Smooth muscle cell (in vitro differentiated cells): ENCODE results near the gene BBOF1. TPM values are rescaled to one million over a fixed set of nuclear protein-coding genes. Genes with fewer than 3 reads are reported as not detected.
A peak's percentile ranks its signal among the peaks of the same experiment; 100 is the strongest.

Experiments
- DNase-seq: peaks from one replicate; lab custom pipeline; 2025; ENCODE audit not compliant: unreplicated experiment; lab: John Stamatoyannopoulos, UW
- H2AFZ ChIP-seq: fragments of 200-600 bp; sonication (generic); 2 replicates; pipeline ENCODE4 v1.6.0; 2016; ENCODE audit warnings: antibody characterized with exemption, low read depth, mild to moderate bottlenecking
- H3F3A ChIP-seq: fragments of 200-600 bp; sonication (generic); 2 replicates; pipeline ENCODE4 v1.6.0; 2017; ENCODE audit warnings: antibody characterized with exemption, low read depth
- H3K27ac ChIP-seq: fragments of 200-600 bp; sonication (generic); 2 replicates; pipeline ENCODE4 v1.5.1; 2016; ENCODE audit warnings: low read depth, mild to moderate bottlenecking
- H3K27me3 ChIP-seq: fragments of 200-600 bp; sonication (generic); 2 replicates; pipeline ENCODE4 v1.6.1; 2016; ENCODE audit warnings: low read depth, mild to moderate bottlenecking
- H3K36me3 ChIP-seq: fragments of 200-600 bp; sonication (generic); 2 replicates; pipeline ENCODE4 v1.5.1; 2016; ENCODE audit warnings: low read depth
- H3K4me1 ChIP-seq: fragments of 200-600 bp; sonication (generic); 2 replicates; pipeline ENCODE4 v1.5.1; 2016; ENCODE audit warnings: low read depth
- H3K4me2 ChIP-seq: fragments of 200-600 bp; sonication (generic); 2 replicates; pipeline ENCODE4 v1.6.0; 2016; ENCODE audit warnings: mild to moderate bottlenecking
- H3K4me3 ChIP-seq: fragments of 200-600 bp; sonication (generic); 2 replicates; pipeline ENCODE4 v1.5.1; 2016; ENCODE audit warnings: mild to moderate bottlenecking
- H3K79me2 ChIP-seq: fragments of 200-600 bp; sonication (generic); 2 replicates; pipeline ENCODE4 v1.6.0; 2016; ENCODE audit warnings: low read depth, mild to moderate bottlenecking
- H3K9ac ChIP-seq: fragments of 200-600 bp; sonication (generic); 2 replicates; pipeline ENCODE4 v1.6.0; 2016; ENCODE audit warnings: low read depth
- H3K9me3 ChIP-seq: fragments of 200-600 bp; sonication (generic); replicated peaks from 2 replicates; pipeline ENCODE4 v1.5.1; 2016; ENCODE audit warnings: low read depth
- H4K20me1 ChIP-seq: fragments of 200-600 bp; sonication (generic); 2 replicates; pipeline ENCODE4 v1.6.0; 2016; ENCODE audit warnings: low read depth
- WGBS: methylation state at CpG from one replicate; pipeline ENCODE4 v1.1.7; 2016; ENCODE audit warnings: low lambda C conversion rate; 5-methylcytosine and 5-hydroxymethylcytosine counted together
- polyA plus RNA-seq: library from polyadenylated mRNA; unstranded; fragments of >200 nt; fragmentation: Nextera tagmentation; extraction: Ambion mirVana; gene quantifications from 2 replicates; pipeline ENCODE4 v1.2.1, GENCODE V29; 2016
- total RNA-seq: library from RNA; depleted of rRNA; stranded (reverse); fragments of >200 nt; gene quantifications from 2 replicates; pipeline ENCODE4 v1.2.3, GENCODE V29; 2014
- TF ChIP-seq, protein P1 (sequence below): fragments of 200-600 bp; sonication (generic); IDR thresholded peaks from 2 replicates; pipeline ENCODE4 v1.5.1; 2017; ENCODE audit warnings: borderline replicate concordance, mild to moderate bottlenecking, antibody characterized with exemption; ENCODE audit not compliant: insufficient read depth, poor library complexity, severe bottlenecking

The BBOF1 gene
- total and polyA plus RNA-seq, 2 experiments from 2014 or later = 6.4 to 6.5 TPM

DNA sequence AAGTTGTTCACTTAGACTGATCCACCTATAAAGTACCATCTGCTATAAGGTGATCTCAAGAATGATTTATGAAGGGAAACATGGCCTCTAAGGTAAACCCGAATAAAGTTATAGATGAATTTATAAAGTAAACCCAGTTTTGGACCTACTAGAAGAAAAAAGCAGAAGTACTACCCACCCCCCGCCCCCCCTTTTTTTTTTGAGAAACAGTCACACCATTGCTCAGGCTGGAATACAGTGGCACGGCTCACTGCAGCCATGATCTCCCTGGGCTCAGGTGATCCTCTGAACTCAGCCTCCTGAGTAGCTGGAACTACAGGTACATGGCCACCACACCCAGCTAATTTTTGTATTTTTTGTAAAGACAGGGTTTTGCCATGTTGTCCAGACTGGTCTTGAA is 4.0 kb upstream of the BBOF1 start:
- DNase-seq = no peak
- TF ChIP-seq, protein P1, sequence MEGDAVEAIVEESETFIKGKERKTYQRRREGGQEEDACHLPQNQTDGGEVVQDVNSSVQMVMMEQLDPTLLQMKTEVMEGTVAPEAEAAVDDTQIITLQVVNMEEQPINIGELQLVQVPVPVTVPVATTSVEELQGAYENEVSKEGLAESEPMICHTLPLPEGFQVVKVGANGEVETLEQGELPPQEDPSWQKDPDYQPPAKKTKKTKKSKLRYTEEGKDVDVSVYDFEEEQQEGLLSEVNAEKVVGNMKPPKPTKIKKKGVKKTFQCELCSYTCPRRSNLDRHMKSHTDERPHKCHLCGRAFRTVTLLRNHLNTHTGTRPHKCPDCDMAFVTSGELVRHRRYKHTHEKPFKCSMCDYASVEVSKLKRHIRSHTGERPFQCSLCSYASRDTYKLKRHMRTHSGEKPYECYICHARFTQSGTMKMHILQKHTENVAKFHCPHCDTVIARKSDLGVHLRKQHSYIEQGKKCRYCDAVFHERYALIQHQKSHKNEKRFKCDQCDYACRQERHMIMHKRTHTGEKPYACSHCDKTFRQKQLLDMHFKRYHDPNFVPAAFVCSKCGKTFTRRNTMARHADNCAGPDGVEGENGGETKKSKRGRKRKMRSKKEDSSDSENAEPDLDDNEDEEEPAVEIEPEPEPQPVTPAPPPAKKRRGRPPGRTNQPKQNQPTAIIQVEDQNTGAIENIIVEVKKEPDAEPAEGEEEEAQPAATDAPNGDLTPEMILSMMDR = no peak
- Histone ChIP-seq H3F3A (peaks cover 3% of the 10 kb centered on the region), H3K4me2 (no peak overlapping the region), H3K36me3 (no peaks in the 10 kb centered on the region), H3K79me2 (no peaks in the 10 kb centered on the region), H3K4me1 (no peaks in the 10 kb centered on the region), H3K9ac (no peak overlapping the region), H3K27me3 (no peaks in the 10 kb centered on the region), H3K27ac (no peak overlapping the region), H4K20me1 (no peaks in the 10 kb centered on the region), H3K4me3 (no peak overlapping the region), H2AFZ (no peak overlapping the region), H3K9me3 (no peaks in the 10 kb centered on the region)
- 76% methylated on average over 3 of the region's 3 CpGs for WGBS

DNA sequence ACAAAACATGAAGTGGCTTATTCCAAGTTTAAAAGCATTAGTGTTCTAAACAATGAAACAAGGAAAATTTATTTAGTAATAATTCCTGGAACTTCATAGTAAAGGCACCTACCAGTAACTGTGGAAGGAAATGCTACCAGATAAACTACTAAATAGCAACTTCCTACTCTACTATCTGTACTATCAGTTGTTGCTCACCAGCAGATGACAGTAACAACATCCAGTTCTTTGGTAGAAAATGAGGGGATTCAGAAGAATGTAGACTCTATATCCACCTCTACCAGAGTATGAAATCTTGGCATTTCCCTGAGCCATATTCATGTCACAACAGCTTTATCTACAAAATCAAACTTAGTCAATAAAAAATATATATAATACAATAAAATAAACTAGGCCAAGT is 3.2 kb upstream of the BBOF1 start:
- Histone ChIP-seq H3K4me1 (no peaks in the 10 kb centered on the region), H3K27me3 (no peaks in the 10 kb centered on the region), H3K4me3 (no peak overlapping the region), H3K9me3 (no peaks in the 10 kb centered on the region), H4K20me1 (no peaks in the 10 kb centered on the region), H3K9ac (no peak overlapping the region), H3K4me2 (no peak overlapping the region), H3F3A (peaks cover 3% of the 10 kb centered on the region), H2AFZ (no peak overlapping the region), H3K36me3 (no peaks in the 10 kb centered on the region), H3K27ac (no peak overlapping the region), H3K79me2 (no peaks in the 10 kb centered on the region)
- no peak for DNase-seq
- TF ChIP-seq, protein P1 = no peak

DNA sequence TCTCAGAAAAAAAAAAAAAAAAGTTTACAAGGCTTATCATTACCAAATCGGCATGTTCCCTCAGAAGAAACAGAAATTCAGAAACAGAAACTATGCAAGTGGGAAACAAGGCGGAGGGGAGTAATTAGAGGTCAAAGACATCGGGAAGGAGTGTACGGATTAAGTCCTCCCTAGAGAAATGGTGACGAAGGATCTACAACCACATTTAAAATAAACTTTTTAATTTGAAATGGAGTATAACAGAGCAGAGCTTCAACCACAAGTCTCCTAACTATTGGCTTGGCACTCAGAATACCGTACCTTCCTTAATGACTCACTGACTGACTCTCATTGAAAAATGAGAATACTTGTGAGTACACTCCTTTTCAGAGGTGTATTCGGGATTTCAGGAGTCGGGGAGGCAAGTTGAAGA is 969 bp upstream of the BBOF1 start:
- DNase-seq = no peak
- H2AFZ ChIP-seq = peak overlapping the region; percentile 85
- TF ChIP-seq, protein P1 = no peak
- H3K79me2 ChIP-seq = no peaks in the 10 kb centered on the region
- 19% methylated on average over 8 of the region's 8 CpGs for WGBS
- peaks cover 3% of the 10 kb centered on the region for H3F3A ChIP-seq
- H3K27ac ChIP-seq = peak overlapping the region; percentile 92
- no peaks in the 10 kb centered on the region for H3K9me3 ChIP-seq
- peak overlapping the region; percentile 87 for H3K9ac ChIP-seq
- H3K27me3 ChIP-seq = no peaks in the 10 kb centered on the region
- H3K4me3 ChIP-seq = peak overlapping the region; percentile 83
- peak overlapping the region; percentile 91 for H3K4me2 ChIP-seq
- no peaks in the 10 kb centered on the region for H3K4me1 ChIP-seq
- H3K36me3 ChIP-seq = no peaks in the 10 kb centered on the region
- H4K20me1 ChIP-seq = no peaks in the 10 kb centered on the region

DNA sequence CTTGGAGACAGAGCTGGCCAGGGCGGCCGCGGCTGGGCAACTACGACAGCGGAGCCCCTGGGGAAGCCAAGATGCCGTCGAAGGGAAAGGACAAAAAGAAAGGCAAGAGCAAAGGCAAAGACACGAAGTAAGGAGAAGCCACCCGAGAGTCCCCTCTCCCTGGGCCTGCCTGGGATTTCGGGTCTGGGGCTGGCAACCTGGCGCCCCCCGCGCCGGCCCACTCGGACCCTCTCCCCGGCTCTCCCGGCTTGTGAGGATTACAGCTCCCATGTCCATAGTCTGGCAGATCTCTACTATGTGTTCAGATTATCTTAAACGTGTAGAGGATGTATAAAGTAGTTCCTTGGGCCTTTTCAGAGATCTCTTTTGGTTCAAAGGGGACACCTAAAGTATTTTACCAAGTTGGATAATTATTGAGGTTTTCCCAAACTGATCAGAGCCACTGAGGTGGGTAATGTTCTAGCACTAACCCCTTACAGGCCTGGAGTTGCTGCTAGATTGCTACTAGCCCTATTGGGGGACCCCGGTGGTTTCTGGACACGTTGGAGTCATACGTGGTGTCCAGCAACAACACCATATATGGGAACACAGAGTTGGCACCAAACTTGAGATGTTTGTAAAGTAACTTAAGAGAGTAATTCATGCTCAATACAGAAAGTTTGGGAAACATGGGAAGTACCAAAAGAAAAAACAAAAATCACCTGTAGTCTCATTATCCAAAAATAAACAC is 424 bp downstream of the BBOF1 start:
- Histone ChIP-seq H3K36me3 (no peaks in the 10 kb centered on the region), H3K9me3 (no peaks in the 10 kb centered on the region), H3K4me1 (no peaks in the 10 kb centered on the region), H3F3A (peaks cover 3% of the 10 kb centered on the region), H3K9ac (peak overlapping the region; percentile 95), H2AFZ (peak overlapping the region; percentile 95), H3K27me3 (no peaks in the 10 kb centered on the region), H3K4me3 (peak overlapping the region; percentile 83), H3K79me2 (no peaks in the 10 kb centered on the region), H3K4me2 (peak overlapping the region; percentile 91), H4K20me1 (no peaks in the 10 kb centered on the region), H3K27ac (peak overlapping the region; percentile 92)
- peak; percentile 5 for DNase-seq
- WGBS = 4% methylated on average over 21 of the region's 21 CpGs
- TF ChIP-seq, protein P1 = no peak
